Right cardiac atrium (tissue), 5 donors: ENCODE data around the gene SIM1. TPM values are rescaled to one million over a fixed set of nuclear protein-coding genes. Genes with fewer than 3 reads are reported as not detected.

Experiments used
- ATAC-seq, 2 donors: fragments of 200-7000 bp; cut with Tn5 transposase; one replicate each; pipeline versions ENCODE4 v1.8.0 to v1.9.1; 2020; ENCODE audit warnings: moderate library complexity in 2 of 2, mild to moderate bottlenecking in 1 of 2
- DNase-seq, 3 donors: peaks; one replicate each; pipeline ENCODE4 v3.0.0-alpha.2; 2020
- H3K27ac ChIP-seq: one replicate; pipeline ENCODE4 v1.5.1; 2013; ENCODE audit warnings: mild to moderate bottlenecking, low read length, control low read depth, moderate library complexity
- H3K27me3 ChIP-seq: one replicate; pipeline ENCODE4 v1.6.1; 2013; ENCODE audit not compliant: control insufficient read depth, insufficient read depth
- H3K4me1 ChIP-seq: one replicate; pipeline ENCODE4 v1.6.1; 2013; ENCODE audit warnings: low read length; ENCODE audit not compliant: control insufficient read depth, insufficient read depth
- H3K4me3 ChIP-seq: one replicate; pipeline ENCODE4 v1.5.1; 2013; ENCODE audit warnings: low read length, control low read depth
- H3K9me3 ChIP-seq: one replicate; pipeline ENCODE4 v1.6.1; 2013; ENCODE audit warnings: low read length; ENCODE audit not compliant: control insufficient read depth
- WGBS: extraction: QIAGEN DNeasy Blood & Tissue Kit; methylation state at CpG from one replicate; pipeline ENCODE4 v1.1.7; 2013; 5-methylcytosine and 5-hydroxymethylcytosine counted together
- intact Hi-C, 4 donors: fragments of 100-400 bp; cut with DNase I; formaldehyde crosslinking; loops; one replicate each; pipeline versions ENCODE4 v1.11.0 to v1.14.0; 2022 to 2023
- polyA plus RNA-seq: library from polyadenylated mRNA; stranded (reverse); fragments of 200-250 nt; gene quantifications from one replicate; pipeline ENCODE4 v1.2.3, GENCODE V29; 2013
- total RNA-seq, 4 donors: library from RNA; stranded (reverse); fragmentation: NEBNext Ultra II Directional; extraction: Animal tissue kit (Norgen Biotek cat#: 25700); gene quantifications; one replicate each; pipeline ENCODE4 v1.2.1, GENCODE V29; 2021
- donor health status: healthy with polysubstance abuse.
- donor health status: DM: no; HTN: yes; CAD: no.
- donor health status: DM: no; HTN: no; CAD: no.
- donor health status: DM: no; HTN: yes; CAD: no; lungs with severe emphysema.
- donor health status: DM: yes; HTN: yes; CAD: no.

SIM1 gene
- total and polyA plus RNA-seq, 5 donors: not detected

DNA sequence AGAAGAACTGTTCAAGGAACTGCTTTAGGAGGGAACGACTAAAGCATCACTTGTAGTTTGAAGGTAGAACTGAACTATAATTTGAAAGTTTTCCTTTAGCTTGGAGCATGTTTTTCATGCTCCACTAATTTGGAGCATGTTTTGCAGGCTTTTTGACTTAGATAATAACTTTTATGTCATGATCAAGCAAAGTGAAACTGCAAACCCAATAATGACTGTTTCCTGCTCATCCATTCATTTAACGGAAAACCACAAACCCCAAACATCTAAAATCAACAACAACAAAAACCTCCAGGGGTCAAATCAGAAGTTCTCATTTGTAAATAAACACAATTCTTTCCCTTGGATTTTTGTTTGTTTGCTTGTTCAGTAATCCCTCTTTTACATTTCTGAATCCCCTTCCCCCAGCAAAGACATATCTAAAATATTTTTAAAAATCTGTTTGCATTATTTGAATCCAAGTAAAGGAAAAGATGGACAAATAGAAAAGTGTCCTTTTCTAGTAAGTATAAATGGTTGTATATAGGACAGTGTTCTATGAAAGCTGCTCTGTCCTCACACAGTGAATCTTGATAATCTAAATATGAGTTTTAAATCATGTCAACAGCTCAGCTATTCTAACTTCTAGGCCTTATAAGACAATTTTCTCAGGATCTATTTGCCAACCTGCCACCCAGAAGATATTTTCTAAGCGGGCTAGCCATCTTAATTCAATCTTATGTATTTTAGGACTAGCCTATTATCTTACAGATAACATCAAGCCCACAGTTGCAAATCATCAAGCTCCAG, 2.6 kb downstream of the SIM1 start:
- WGBS: 13% methylated on average over 3 of the region's 3 CpGs
- Histone ChIP-seq H3K27me3 (peaks cover 10% of the 10 kb centered on the region), H3K27ac (no peak overlapping the region), H3K4me3 (no peak overlapping the region), H3K4me1 (peaks cover 3% of the 10 kb centered on the region), H3K9me3 (no peaks in the 10 kb centered on the region)
- no peak for DNase-seq
- ATAC-seq: no peak
- intact Hi-C loops: no loop called here

GRCh38 chr6:100461278-100461916, 3.3 kb downstream of the SIM1 start:
- no peaks in the 10 kb centered on the region for H3K9me3 ChIP-seq
- peaks cover 3% of the 10 kb centered on the region for H3K4me1 ChIP-seq
- DNase-seq (no peak), ATAC-seq (no peak)
- no peak overlapping the region for H3K27ac ChIP-seq
- peaks cover 10% of the 10 kb centered on the region for H3K27me3 ChIP-seq
- H3K4me3 ChIP-seq: no peak overlapping the region
- 6% methylated on average over 29 of the region's 29 CpGs for WGBS
- intact Hi-C loops: no loop called here

- Histone ChIP-seq H3K4me3 (no peak overlapping the region), H3K27me3 (peaks cover 10% of the 10 kb centered on the region), H3K9me3 (no peaks in the 10 kb centered on the region), H3K27ac (no peak overlapping the region), H3K4me1 (peaks cover 3% of the 10 kb centered on the region)
- WGBS: 7% methylated on average over 9 of the region's 9 CpGs
- intact Hi-C loops: no loop called here
- DNase-seq (no peak), ATAC-seq (no peak)
These were observed 4.0 kb downstream of the SIM1 start for GRCh38 chr6:100460650-100461204.

DNA sequence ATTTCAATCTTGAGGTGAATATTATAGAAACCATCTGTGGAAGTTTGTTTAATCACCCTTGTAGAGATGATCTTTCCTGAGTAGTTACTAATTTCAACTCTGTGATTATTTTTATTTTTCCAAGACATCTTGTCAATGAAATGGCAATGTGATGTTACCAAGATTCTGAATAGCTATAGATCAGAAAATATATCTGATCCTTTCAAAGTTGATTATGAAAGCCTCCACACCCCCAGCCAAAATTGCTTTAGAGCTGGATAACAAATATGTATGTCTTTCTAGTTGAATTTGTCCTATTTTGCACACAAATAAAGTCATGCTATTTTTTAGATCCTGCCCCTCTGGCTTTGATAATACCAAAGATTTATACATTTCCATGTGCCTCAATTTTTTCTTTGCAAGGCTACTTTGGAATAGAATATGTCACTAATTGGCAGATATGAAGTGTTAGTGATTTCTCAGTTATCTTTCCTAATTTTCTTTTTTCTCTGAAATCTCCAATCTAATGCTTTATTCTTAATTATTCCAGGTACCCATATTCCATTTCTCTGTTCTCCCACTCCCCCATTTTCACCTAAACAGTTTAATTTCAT, 5.0 kb downstream of the SIM1 start:
- no peaks in the 10 kb centered on the region for H3K4me1 ChIP-seq
- H3K27ac ChIP-seq: no peak overlapping the region
- DNase-seq: no peak
- H3K9me3 ChIP-seq: no peaks in the 10 kb centered on the region
- no peak overlapping the region for H3K4me3 ChIP-seq
- intact Hi-C loops: no loop called here
- no peak for ATAC-seq
- H3K27me3 ChIP-seq: peaks cover 10% of the 10 kb centered on the region

- Histone ChIP-seq H3K9me3 (no peaks in the 10 kb centered on the region), H3K27me3 (peaks cover 10% of the 10 kb centered on the region), H3K4me3 (no peak overlapping the region), H3K4me1 (no peaks in the 10 kb centered on the region), H3K27ac (no peak overlapping the region)
- DNase-seq: no peak
- intact Hi-C loops: no loop called here
- no peak for ATAC-seq
- WGBS: 19% methylated on average over 10 of the region's 10 CpGs
These were observed 5.7 kb downstream of the SIM1 start for GRCh38 chr6:100458841-100459591.

DNA sequence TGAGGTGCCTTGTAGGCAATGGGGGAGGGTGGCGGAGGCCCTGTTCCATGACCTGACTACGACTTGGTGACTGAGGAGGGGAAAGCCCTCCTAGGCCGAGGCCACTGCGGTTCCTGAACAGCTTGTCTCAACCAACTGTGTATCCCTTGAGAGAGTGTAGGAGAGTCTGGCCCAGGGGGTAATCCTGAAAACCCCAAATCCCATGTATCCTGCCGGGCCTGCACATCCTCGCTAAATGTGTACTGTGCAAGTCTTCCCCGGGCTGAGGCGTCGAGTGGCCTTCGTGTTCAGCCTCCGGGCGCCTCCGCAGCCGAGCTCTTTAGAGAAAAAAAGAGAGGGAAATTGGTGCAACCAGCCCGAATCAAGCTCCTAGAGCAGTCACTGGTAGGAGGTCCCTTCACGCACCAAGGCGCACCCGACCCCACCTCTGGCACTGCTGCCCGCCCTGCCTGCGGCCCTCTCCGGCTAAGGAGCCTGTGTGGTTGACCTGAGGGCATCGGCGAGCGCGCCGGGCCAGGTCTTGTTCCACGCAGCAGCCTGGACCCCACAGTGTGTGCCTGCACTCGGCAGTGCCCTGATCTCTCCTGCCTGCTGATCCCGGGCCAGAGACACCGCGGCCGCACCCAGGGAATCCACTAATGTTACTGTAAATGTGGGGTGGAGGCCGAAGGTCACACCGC, 7.3 kb downstream of the SIM1 start:
- intact Hi-C loops: no loop called here
- Histone ChIP-seq H3K27ac (no peak overlapping the region), H3K4me1 (no peaks in the 10 kb centered on the region), H3K4me3 (no peak overlapping the region), H3K27me3 (peaks cover 4% of the 10 kb centered on the region), H3K9me3 (no peaks in the 10 kb centered on the region)
- ATAC-seq (no peak), DNase-seq (peak in 1 of 3 donors; percentile 32)
- 22% methylated on average over 34 of the region's 34 CpGs for WGBS

- Histone ChIP-seq H3K4me1 (no peaks in the 10 kb centered on the region), H3K27me3 (peaks cover 7% of the 10 kb centered on the region), H3K9me3 (no peaks in the 10 kb centered on the region), H3K4me3 (no peak overlapping the region), H3K27ac (no peak overlapping the region)
- no peak for DNase-seq
- no peak for ATAC-seq
- intact Hi-C loops: no loop called here
- 26% methylated on average over 8 of the region's 8 CpGs for WGBS
These were observed 7.8 kb downstream of the SIM1 start for GRCh38 chr6:100456908-100457235.

DNA sequence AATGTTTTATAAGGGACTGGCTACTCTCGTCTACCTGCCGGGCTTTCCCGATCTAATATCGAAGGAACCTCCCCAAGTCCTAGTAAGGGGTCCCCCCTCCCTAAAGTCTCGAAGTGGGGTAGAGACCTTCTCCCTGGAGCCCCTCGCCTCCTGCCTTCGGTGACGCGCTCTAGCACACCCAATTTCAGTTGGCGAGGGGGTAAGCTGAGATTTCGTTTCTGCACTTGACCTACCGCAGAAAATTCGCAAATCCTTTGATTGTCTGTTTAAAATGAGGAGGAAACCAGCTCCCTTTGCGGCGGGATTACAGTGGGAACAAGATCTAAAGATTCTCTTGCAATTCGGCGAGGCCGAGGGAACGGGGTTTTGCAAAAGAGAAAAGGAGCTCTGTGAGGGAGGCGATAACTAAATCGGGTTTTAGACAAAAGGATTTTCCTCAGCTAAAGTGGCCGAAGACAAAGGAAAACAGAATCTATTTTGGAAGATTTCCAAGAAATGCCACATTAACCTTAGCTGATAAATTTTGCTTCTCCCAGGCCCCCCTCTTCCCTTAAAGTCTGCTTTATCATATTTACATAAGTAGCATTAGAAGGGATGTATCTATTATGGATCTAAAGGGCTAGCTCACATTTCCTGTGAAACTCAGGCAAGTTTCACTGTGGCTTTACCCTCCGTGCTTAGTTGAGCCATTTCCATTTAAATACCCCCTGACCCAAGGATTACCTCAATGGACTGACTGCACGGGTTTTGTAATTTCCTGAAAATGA, 8.4 kb downstream of the SIM1 start:
- DNase-seq: no peak
- intact Hi-C loops: no loop called here
- Histone ChIP-seq H3K27ac (no peak overlapping the region), H3K27me3 (peaks cover 6% of the 10 kb centered on the region), H3K9me3 (no peaks in the 10 kb centered on the region), H3K4me3 (no peak overlapping the region), H3K4me1 (no peaks in the 10 kb centered on the region)
- 10% methylated on average over 24 of the region's 24 CpGs for WGBS
- no peak for ATAC-seq

- H3K4me3 ChIP-seq: no peak overlapping the region
- 6% methylated on average over 54 of the region's 54 CpGs for WGBS
- H3K4me1 ChIP-seq: no peaks in the 10 kb centered on the region
- peaks cover 4% of the 10 kb centered on the region for H3K27me3 ChIP-seq
- ATAC-seq: no peak
- intact Hi-C loops: no loop called here
- no peak overlapping the region for H3K27ac ChIP-seq
- H3K9me3 ChIP-seq: no peaks in the 10 kb centered on the region
- peak in 1 of 3 donors; percentile 21 for DNase-seq
These were observed 9.2 kb downstream of the SIM1 start for GRCh38 chr6:100455230-100456124.
